GM19043 (cell line): Measurements from ENCODE around the gene GTF3C1.

Source experiments
- ATAC-seq: cut with Tn5 transposase; IDR thresholded peaks from one replicate; pipeline ENCODE4 v1.9.1; 2021; ENCODE audit warnings: low read depth; ENCODE audit not compliant: unreplicated experiment

The GTF3C1 gene

DNA sequence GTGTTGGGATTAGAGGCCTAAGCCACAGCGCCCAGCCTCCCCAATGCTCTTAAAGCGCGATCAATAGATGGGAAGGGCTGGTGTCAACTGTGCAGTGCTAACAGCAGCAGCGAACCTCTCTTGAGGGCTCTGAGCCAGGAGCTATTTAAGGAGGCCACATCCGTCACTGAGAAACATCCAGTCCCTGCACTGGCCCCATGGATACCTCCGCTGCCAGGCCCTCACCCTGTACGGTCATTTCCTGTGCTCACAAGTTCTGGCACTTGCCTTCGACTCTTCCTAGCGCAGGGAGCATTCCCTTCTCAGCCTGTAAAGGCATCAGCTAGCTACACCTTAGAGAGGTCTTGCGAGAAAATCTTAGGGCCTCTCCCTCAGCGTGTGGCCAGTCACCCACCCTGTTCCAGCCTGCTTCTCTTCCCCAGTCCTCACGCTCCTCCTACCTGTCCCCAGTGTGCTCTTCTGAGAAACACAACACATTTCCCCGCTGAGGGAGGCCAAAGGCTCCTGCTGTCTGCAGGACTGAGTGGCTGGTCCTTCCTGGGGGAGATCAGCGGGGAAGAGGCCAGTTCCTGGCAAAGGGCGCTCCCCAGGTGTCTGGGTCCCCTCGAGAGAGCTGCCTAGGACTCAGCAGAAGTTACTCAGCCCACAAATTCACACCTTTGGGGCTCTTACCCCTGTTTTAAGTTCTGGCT is 28.6 kb downstream of the GTF3C1 start:
- ATAC-seq = no peak

DNA sequence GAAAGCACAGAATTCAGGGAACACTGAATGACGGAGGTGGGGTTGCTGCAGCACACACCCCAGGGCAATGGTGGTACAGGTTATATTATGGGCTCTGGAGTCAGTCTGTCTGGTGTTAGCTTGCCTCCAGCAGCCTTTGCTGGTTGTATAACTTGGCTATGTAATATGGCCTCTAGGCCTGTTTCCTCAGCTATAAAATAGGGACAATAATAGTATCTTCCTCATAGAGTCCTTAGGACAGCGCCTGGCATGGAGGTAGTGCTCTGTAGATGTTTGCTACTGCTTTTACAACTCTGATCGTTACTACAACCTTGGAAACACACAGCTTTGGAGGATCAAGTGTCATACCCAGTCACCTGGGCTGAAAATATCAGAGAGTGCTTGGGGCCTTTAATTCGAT is 31.5 kb downstream of the GTF3C1 start:
- no peak for ATAC-seq

- no peak for ATAC-seq
Measured at GRCh38 chr16:27517664-27518063, 32.0 kb downstream of the GTF3C1 start.

DNA sequence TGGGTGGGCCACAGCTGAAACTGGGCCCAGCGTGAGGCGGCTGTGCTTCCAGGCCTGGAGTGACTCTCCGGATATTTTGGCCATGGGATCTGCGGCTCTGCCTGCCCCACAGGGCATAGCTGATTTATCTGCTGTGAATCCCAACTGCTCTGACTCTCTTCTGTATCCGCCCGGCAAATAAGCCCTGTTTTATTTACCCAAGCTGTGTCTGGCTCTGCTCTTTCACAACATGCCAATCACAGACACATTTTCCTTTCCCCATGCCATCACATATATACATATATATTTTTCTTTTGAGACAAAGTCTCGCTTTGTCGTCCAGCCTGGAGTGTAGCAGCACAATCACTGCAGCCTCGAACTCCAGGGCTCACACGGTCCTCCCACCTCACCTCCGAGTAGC is 33.3 kb downstream of the GTF3C1 start:
- ATAC-seq = no peak

GRCh38 chr16:27515874-27516353 is 33.8 kb downstream of the GTF3C1 start:
- ATAC-seq = no peak

DNA sequence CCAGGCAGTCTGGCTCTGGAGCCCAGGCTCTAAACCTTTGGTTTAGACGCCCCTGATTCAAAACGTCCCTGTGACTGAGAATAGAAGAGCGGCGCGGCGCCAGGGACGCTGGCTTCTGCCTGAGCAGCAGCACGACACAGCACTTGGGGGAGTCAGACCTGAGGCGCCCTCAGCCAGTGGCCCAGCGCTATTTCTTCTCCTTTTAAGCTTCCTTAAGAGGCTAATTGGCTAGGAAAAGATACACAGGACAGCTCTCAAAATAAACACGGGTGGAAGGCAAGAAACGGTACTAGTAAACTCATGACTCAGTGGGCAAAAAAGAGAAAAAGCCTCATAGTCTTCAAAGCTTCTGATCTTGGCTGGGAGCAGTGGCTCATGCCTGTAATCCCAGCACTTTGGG is 34.9 kb downstream of the GTF3C1 start:
- no peak for ATAC-seq

- ATAC-seq = no peak
Measured at GRCh38 chr16:27511657-27512448, 37.9 kb downstream of the GTF3C1 start.

- no peak for ATAC-seq
Measured at GRCh38 chr16:27508476-27508875, 41.2 kb downstream of the GTF3C1 start.

- ATAC-seq = no peak
Measured at GRCh38 chr16:27506771-27507170, 42.9 kb downstream of the GTF3C1 start.

GRCh38 chr16:27505297-27506236 is 44.1 kb downstream of the GTF3C1 start:
- no peak for ATAC-seq

DNA sequence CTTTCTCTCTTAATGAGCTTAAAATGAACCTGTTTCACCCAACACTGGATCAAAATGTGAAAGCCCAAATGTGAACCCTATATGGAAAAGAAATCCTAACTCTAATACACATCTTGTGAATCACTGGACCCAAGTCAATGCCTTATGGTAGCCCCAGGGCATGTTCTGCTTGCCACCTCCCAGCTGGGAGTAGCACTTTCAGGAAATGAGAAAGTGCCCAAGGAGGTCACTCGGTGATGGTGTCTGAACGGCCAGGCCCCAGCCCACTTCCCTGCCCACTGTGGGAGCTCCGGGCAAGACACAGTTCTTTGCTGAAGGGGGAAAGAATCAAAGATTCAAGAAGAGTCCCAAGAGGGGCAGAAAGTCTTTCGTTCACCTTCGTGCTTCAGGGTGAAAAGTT is 46.1 kb downstream of the GTF3C1 start:
- no peak for ATAC-seq

GRCh38 chr16:27500801-27501200 is 48.9 kb downstream of the GTF3C1 start:
- ATAC-seq = no peak

DNA sequence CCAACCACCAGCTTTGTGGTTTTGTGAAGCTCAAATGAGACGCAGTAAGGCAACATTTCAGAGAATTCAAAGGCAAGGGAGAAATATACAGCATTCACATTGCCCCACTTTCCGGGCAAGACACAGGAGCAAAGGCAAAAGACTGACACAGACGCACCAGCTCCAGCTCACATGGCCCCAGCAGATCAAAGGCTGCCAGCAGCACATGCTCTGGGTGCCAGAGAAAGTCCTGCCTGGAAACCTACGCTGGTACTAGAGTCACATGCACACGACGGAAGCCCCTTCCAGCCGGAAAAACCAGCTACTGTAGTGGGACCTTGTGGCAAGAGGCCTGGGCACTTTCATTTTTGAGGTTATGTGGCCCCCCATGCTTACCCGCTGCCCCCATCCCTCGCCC is 50.1 kb downstream of the GTF3C1 start:
- no peak for ATAC-seq

DNA sequence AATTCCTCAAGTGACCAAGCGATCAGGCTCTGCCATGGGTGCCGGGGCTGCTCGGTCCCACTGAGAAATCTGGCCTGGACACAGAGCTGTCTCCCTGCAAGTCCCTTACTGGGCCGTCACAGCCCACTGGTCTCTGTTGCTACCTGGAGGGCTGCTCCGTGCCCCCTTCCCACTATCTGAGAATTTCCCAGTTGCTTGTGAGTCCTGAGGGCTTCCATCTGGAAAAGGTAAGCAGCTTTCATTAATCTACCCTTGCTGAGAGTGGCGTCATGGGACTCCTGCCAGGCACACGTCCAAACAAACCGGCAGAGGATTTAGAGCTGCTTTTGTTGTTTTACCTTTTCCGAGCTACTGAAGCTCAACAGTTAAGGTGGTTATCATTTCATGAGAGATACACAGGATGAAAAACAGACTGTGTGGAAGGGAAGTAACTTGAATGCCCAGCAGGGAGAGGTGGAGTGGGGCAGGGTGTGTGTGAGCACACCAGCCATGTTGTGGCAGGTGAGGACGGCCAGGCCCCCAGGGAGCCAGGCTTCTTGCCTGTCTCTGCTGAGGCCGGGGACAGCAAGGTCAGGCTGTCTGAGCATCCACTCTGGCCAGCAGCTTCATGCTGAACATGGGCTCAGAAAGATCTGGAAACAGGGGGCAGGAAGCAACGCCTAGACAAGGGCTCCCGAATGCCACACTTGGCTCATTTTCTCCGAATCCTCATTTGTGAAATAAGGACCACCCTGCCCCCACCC is 50.6 kb downstream of the GTF3C1 start:
- ATAC-seq = no peak

DNA sequence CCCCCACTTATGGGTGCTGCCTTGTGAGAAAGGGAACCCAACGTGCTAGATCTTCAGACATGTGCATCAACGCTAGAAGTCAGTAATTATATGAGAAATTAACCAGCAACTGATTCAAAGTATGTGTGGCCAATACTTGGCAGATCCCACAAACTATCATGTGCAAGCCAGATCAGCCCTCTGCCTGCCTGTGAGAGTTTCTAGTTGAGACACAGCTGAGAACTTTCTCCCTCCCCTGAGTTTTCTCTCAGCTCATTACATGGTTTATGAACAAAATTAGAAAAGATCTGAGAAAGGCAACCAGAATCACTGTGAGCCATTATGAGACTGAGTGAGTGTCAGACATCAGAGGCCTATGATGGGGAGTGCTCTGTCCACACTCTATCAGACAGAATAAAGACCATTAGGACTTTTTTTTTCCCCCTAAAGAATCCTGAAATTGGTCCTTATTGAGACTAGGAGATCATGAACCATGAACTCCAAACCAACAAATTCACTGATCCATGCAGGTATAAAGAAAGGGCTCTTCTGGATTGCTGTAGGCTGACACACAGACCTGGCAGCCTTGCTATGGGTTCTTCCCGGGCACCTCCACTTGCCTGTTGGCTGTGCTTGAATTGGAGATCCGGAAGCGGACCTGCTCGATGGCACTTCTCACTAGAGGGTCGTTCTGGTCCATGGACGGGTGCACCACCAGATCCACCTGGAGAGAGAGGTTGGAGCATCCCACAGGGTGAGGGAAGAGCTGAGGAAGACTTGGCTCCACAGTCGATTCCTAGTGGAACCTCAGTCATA is 51.5 kb downstream of the GTF3C1 start:
- ATAC-seq = no peak

GRCh38 chr16:27495191-27495590 is 54.5 kb downstream of the GTF3C1 start:
- no peak for ATAC-seq

GRCh38 chr16:27492588-27492979 is 57.1 kb downstream of the GTF3C1 start:
- ATAC-seq = no peak

- no peak for ATAC-seq
Measured at GRCh38 chr16:27491894-27492587, 57.7 kb downstream of the GTF3C1 start.

DNA sequence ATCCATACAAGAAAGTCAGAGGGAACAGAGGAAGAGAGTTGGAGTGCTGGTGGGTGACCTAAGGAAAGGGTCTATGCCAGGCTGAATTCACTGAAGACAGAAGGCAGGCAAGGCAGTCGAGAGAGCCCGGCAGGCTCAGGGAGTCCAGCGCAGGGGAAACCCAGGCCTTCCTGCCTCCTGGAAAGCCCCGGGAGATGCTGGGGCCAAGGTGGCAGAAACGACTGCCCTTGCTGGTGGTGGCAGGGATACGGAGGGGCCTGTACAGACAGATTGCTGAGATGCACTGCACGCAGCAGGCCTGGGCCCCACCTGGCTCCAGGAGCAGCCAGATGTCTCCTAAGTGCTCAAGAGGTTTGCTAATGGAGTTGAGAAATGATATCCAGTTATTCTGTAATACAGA is 59.8 kb downstream of the GTF3C1 start:
- no peak for ATAC-seq
